Skeletal muscle tissue (tissue), 4 donors: ENCODE results near the gene P2RX2. TPM values are rescaled to one million over a fixed set of nuclear protein-coding genes. Genes with fewer than 3 reads are reported as not detected.

Experiments
- H3K27ac ChIP-seq: one replicate; pipeline ENCODE4 v1.7.0; 2013; ENCODE audit warnings: mild to moderate bottlenecking, low read depth, low read length, inconsistent platforms
- H3K27me3 ChIP-seq, 3 donors: one replicate each; pipeline ENCODE4 v1.7.0; 2013; ENCODE audit warnings: low read length in 3 of 3; ENCODE audit not compliant: control insufficient read depth in 3 of 3, insufficient read depth in 3 of 3
- H3K36me3 ChIP-seq, 3 donors: one replicate each; pipeline ENCODE4 v1.7.0; 2013; ENCODE audit warnings: low read length in 3 of 3; ENCODE audit not compliant: control insufficient read depth in 3 of 3, insufficient read depth in 3 of 3
- H3K4me1 ChIP-seq, 3 donors: one replicate each; pipeline ENCODE4 v1.7.0; 2013; ENCODE audit warnings: low read length in 3 of 3, mild to moderate bottlenecking in 3 of 3; ENCODE audit not compliant: control insufficient read depth in 3 of 3, insufficient read depth in 3 of 3
- H3K4me3 ChIP-seq, 3 donors: one replicate each; pipeline ENCODE4 v1.7.0; 2013; ENCODE audit warnings: low read length in 3 of 3
- H3K9ac ChIP-seq, 3 donors: one replicate each; pipeline ENCODE4 v1.7.0; 2013; ENCODE audit warnings: low read length in 3 of 3, mild to moderate bottlenecking in 3 of 3, moderate library complexity in 2 of 3, low read depth in 1 of 3
- H3K9me3 ChIP-seq, 3 donors: one replicate each; pipeline ENCODE4 v1.7.0; 2013; ENCODE audit warnings: low read length in 3 of 3; ENCODE audit not compliant: control insufficient read depth in 3 of 3
- total RNA-seq: library from RNA; depleted of rRNA; stranded (reverse); fragments of >200 nt; gene quantifications from one replicate; pipeline ENCODE4 v1.2.3, GENCODE V29; 2014
- donor health status: Osteomylitis.

Gene P2RX2
- total RNA-seq = not detected

- no peaks in the 10 kb centered on the region for H3K36me3 ChIP-seq
- H3K27me3 ChIP-seq = peaks cover 45 to 48% (median 47%) of the 10 kb centered on the region in 3 donors
- H3K9ac ChIP-seq = no peak within 1 kb of the TSS
- no peak within 1 kb of the TSS for H3K4me3 ChIP-seq
- H3K4me1 ChIP-seq = peaks cover 6 to 14% (median 11%) of the 10 kb centered on the region in 3 donors
- no peak within 1 kb of the TSS for H3K27ac ChIP-seq
- peaks cover 3 to 13% (median 7%) of the 10 kb centered on the region in 3 donors for H3K9me3 ChIP-seq
Observed at GRCh38 chr12:132618683-132619043, at the start of gene P2RX2. P2RX2 (plus strand) TSS chr12:132618776; CDS start chr12:132618817, 41 bp downstream.

GRCh38 chr12:132568826-132569480, 49.6 kb upstream of the P2RX2 start:
- Histone ChIP-seq H3K27ac (no peak overlapping the region), H3K27me3 (no peaks in the 10 kb centered on the region), H3K4me3 (no peak overlapping the region), H3K9me3 (no peaks in the 10 kb centered on the region), H3K4me1 (no peaks in the 10 kb centered on the region), H3K9ac (no peak overlapping the region), H3K36me3 (peaks cover 2 to 17% (median 11%) of the 10 kb centered on the region in 3 donors)

DNA sequence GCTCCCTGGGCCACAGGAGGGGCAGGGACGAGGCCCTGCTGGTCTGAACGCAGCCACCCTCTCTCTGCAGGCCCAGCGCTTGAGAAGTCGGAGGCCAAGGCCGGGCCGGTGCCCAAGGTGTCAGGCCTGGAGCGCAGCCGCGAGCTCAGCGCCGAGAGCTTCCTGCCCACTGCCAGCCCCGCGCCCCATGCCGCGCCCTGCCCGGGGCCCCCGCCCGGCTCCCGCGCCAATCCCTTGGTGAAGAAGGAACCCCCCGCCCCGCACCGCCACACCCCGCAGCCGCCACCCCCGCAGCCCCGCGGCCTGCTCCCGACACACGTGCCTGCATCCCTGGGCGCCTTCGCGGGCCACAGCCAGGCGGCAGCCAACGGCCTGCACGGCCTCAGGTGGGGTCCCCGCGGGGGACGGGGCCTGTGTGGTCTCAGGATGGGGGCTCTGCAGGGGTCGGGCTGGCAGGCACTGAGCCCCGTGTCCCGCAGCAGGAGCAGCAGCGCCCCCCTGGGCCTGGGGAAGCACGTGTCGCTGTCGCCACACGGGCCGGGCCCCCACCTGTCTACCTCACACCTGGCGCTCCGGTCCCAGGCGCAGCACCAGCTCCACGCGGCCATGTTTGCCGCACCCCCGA, 48.6 kb upstream of the P2RX2 start:
- Histone ChIP-seq H3K36me3 (peaks cover 7 to 26% (median 16%) of the 10 kb centered on the region in 3 donors), H3K9ac (no peak overlapping the region), H3K9me3 (no peaks in the 10 kb centered on the region), H3K27me3 (no peaks in the 10 kb centered on the region), H3K4me1 (no peaks in the 10 kb centered on the region), H3K4me3 (no peak overlapping the region), H3K27ac (no peak overlapping the region)

- Histone ChIP-seq H3K36me3 (peaks cover 8 to 22% (median 17%) of the 10 kb centered on the region in 3 donors), H3K27ac (no peak overlapping the region)
Observed at GRCh38 chr12:132570635-132571034, 47.9 kb upstream of the P2RX2 start.

DNA sequence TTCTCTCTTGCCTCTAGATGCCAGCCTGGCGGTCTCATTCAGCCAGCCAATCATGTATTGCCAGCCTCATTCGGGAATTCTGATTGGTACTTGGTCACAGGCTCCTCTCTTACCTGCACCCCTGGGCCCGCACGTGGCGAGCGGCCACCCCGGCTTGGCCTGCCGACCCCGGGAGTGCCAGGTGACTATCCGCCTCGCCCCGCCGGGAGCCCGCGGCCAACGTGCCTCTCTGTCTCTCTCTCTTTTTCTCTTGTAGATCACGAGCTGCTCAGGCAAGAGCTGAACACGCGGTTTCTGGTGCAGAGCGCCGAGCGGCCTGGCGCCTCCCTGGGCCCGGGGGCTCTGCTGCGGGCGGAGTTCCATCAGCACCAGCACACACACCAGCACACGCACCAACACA, 47.5 kb upstream of the P2RX2 start:
- H3K36me3 ChIP-seq = peaks cover 10 to 21% (median 20%) of the 10 kb centered on the region in 3 donors
- H3K9me3 ChIP-seq = no peaks in the 10 kb centered on the region
- no peak overlapping the region for H3K4me3 ChIP-seq
- H3K27ac ChIP-seq = no peak overlapping the region
- H3K4me1 ChIP-seq = no peaks in the 10 kb centered on the region
- H3K9ac ChIP-seq = no peak overlapping the region
- H3K27me3 ChIP-seq = no peaks in the 10 kb centered on the region

More at GRCh38 chr12:132570635-132571034, 47.9 kb upstream of the P2RX2 start:
- Histone ChIP-seq H3K4me3 (no peak overlapping the region), H3K4me1 (no peaks in the 10 kb centered on the region), H3K27me3 (no peaks in the 10 kb centered on the region), H3K9ac (no peak overlapping the region), H3K9me3 (no peaks in the 10 kb centered on the region)

- Histone ChIP-seq H3K9ac (no peak overlapping the region), H3K4me1 (no peaks in the 10 kb centered on the region), H3K27ac (no peak overlapping the region), H3K27me3 (no peaks in the 10 kb centered on the region), H3K36me3 (peaks cover 12 to 23% (median 23%) of the 10 kb centered on the region in 3 donors), H3K4me3 (no peak overlapping the region), H3K9me3 (no peaks in the 10 kb centered on the region)
Observed at GRCh38 chr12:132571598-132571997, 47.0 kb upstream of the P2RX2 start.

DNA sequence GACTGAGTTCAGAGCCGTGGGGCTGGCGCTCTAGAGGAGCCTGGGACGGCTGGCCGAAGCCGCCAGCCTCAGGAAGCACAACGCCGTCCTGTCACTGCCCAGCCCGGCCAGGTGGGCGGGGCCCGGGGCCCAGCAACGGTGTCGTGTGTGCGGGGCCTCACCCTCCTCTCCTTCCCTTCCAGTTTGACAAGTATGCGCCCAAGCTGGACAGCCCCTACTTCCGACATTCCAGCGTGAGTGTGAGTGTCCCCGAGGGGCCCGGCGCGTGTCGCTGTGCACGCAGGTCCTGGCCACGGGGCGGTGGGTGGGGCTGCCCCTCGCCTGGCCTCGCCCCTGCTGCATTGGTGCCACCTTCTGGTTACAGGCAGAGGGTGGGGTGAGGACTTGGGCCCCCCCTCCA, 46.5 kb upstream of the P2RX2 start:
- H3K9ac ChIP-seq = no peak overlapping the region
- no peaks in the 10 kb centered on the region for H3K4me1 ChIP-seq
- no peak overlapping the region for H3K4me3 ChIP-seq
- no peak overlapping the region for H3K27ac ChIP-seq
- H3K36me3 ChIP-seq = peaks cover 17 to 28% (median 25%) of the 10 kb centered on the region in 3 donors
- no peaks in the 10 kb centered on the region for H3K9me3 ChIP-seq
- no peaks in the 10 kb centered on the region for H3K27me3 ChIP-seq

- H3K4me1 ChIP-seq = no peaks in the 10 kb centered on the region
- H3K9ac ChIP-seq = no peak overlapping the region
- H3K9me3 ChIP-seq = no peaks in the 10 kb centered on the region
- no peaks in the 10 kb centered on the region for H3K27me3 ChIP-seq
- H3K36me3 ChIP-seq = peaks cover 23 to 33% (median 29%) of the 10 kb centered on the region in 3 donors
- H3K4me3 ChIP-seq = no peak overlapping the region
- H3K27ac ChIP-seq = no peak overlapping the region
Observed at GRCh38 chr12:132572801-132573760, 45.5 kb upstream of the P2RX2 start.

GRCh38 chr12:132574271-132574996, 44.1 kb upstream of the P2RX2 start:
- H3K27ac ChIP-seq = no peak overlapping the region
- H3K9me3 ChIP-seq = no peaks in the 10 kb centered on the region
- H3K9ac ChIP-seq = no peak overlapping the region
- H3K4me3 ChIP-seq = no peak overlapping the region
- no peaks in the 10 kb centered on the region for H3K4me1 ChIP-seq
- H3K27me3 ChIP-seq = no peaks in the 10 kb centered on the region
- H3K36me3 ChIP-seq = peaks cover 26 to 38% (median 32%) of the 10 kb centered on the region in 3 donors
